ENCODE measurements around the gene CREBZF. TPM values are rescaled to one million over a fixed set of nuclear protein-coding genes. Genes with fewer than 3 reads are reported as not detected.
"Not testable (repeated sequence)": the region's sequence is repeated elsewhere in the genome, so short reads cannot be mapped to it uniquely, and the experiment has no call there.

The CREBZF gene
- total RNA-seq, 1 experiment from 2014 or later: 109 TPM

DNA sequence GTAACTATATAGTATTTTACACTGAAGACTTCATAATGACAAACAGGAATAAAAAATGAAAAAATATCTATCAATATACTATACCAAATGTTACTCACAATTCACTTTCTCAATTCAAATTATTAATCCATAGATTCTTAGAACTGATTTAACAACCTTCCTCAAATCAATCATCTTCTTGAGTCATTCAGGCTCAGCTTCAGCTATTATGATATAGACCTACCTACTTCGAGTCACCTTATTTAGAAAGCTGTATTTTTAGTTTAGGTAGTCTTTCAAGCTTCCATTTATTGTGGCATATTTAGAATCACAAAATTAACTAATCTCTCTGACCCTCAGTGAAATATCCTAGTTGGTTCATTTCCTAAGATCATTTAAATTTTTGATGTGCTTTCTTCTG lies 8.2 kb downstream of the CREBZF start:
- H3K27ac ChIP-seq: no peak overlapping the region
- no peak for DNase-seq
- H3K36me3 ChIP-seq: peaks cover 85% of the 10 kb centered on the region
- no peaks in the 10 kb centered on the region for H3K9me3 ChIP-seq (replicated peaks)
- H3K4me1 ChIP-seq: peaks cover 22% of the 10 kb centered on the region
- H3K27me3 ChIP-seq: no peaks in the 10 kb centered on the region
- H3K4me3 ChIP-seq: no peak overlapping the region

DNA sequence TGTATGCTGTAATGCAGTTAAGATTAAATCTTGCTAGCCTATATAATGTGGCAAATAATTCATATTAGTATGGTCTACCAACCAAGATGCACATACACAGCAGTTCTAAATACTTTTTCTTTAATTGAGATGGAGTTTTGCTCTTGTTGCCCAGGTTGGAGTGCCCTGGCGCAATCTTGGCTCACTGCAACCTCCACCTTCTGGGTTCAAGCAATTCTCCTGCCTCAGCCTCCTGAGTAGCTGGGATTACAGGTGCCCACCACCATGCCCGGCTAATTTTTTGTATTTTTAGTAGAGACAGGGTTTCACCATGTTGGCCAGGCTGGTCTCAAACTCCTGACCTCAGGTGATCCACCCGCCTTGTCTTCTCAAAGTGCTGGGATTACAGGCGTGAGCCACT lies 10.6 kb downstream of the CREBZF start:
- H3K9me3 ChIP-seq (replicated peaks); H3K4me1 ChIP-seq; H3K27ac ChIP-seq; H3K4me3 ChIP-seq; DNase-seq; H3K27me3 ChIP-seq: not testable (repeated sequence)
- peaks cover 67% of the 10 kb centered on the region for H3K36me3 ChIP-seq

DNA sequence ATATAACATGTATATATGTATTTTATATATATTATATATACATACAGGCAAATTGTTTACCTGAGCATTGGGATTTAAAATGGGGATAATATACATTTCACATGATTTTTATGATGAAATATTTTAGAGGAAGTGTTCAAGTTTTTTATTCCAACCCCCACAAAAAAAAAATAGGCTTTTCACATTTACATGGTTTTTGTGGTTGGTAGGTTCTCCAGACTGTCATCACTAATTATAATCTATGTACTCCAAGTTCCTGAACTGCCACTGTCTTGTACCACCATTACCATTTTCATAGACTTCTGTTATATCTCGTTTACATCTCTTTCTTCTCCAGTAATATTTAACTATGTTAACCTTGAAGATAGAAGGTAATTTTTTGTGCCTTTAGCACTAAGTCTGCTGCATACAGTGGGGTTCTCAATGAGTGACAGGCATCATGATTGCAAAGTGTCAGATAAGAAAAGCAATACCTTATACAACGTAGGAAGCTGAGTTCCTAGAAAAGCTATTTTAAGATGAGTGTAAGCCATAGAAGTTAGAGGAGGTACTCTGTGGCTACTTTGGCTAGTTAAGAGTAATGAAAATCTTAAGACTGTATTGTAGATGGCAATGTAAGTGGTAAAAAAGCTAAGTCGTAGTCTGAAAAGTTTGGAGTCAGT lies 12.0 kb downstream of the CREBZF start:
- Histone ChIP-seq H3K36me3 (peaks cover 53% of the 10 kb centered on the region), H3K4me3 (no peak overlapping the region), H3K9me3 (replicated peaks) (no peaks in the 10 kb centered on the region)

DNA sequence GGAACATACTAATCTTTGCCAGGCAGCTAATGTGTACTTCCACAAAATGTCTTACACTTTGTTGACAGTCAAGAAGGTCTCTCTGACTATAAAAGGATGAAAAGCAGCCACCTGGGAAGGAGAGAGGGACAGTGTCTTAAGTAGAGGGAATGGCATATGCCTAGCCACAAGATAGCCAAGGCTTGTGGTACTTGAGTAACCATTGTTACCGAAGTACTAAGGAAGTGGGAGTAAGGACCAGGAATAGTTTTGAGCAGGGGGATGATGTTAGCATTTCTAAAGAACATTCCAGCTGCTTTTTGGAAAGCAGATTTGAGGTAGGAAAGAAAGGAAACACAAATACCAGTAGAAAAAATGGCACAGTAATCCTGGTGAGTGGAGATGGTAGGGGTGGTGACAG lies 13.8 kb downstream of the CREBZF start:
- Histone ChIP-seq H3K27ac (no peak overlapping the region), H3K4me3 (no peak overlapping the region), H3K9me3 (replicated peaks) (no peaks in the 10 kb centered on the region), H3K36me3 (peaks cover 35% of the 10 kb centered on the region), H3K27me3 (no peaks in the 10 kb centered on the region), H3K4me1 (no peaks in the 10 kb centered on the region; the same call in none of the 2 replicates)
- DNase-seq: no peak

More for the DNA sequence above, 12.0 kb downstream of the CREBZF start:
- H3K27me3 ChIP-seq: no peaks in the 10 kb centered on the region
- no peak overlapping the region for H3K27ac ChIP-seq
- no peak for DNase-seq
- no peaks in the 10 kb centered on the region; the same call in 1 of the 2 replicates for H3K4me1 ChIP-seq

DNA sequence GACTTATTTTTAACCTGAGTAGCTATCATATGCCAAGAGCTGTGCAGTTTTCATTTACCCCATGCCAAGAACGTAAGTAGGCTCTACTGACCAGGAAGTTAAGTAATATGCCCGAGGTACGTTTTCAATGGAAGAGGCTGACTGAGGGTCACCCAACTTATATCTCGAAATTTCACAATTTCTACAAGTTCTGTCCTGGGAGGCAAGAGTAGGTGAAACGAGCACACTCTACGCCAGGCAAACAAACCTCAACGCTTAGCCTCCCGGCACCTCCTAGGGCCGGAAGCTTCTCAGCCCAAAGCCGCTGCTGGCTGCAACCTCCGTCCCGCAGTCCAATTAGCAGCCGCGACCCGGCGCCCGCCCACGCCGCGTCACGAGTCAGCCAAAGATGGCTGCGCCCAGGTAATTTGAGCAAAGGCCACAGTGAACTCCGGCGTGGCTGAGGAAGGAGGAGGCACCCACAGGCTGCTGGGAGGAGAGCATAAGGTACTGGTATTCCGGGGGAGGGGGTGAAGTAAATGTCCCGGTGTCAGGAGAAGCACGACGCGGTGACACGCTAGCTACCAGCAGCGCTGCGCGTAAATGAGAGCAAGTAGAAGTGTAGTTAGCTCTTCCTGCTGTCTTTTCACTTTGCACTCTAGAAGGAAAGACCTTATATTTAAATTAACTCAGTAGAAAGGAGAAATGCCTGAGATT lies 17.2 kb downstream of the CREBZF start, which contains the start of gene TMEM126A:
TMEM126A (plus strand) TSS at position 364 of the 696 bp plus-strand sequence. CDS start 2,289 bp downstream, outside the sequence.
- Histone ChIP-seq H3K4me1 (peaks cover 7% of the 10 kb centered on the region), H3K27me3 (no peaks in the 10 kb centered on the region), H3K4me3 (peak within 1 kb of the TSS; percentile 62), H3K36me3 (peaks cover 12% of the 10 kb centered on the region; the same call in 1 of the 2 replicates), H3K27ac (peak within 1 kb of the TSS; percentile 36), H3K9me3 (replicated peaks) (no peaks in the 10 kb centered on the region)
- DNase-seq: peak; percentile 93 to 96

DNA sequence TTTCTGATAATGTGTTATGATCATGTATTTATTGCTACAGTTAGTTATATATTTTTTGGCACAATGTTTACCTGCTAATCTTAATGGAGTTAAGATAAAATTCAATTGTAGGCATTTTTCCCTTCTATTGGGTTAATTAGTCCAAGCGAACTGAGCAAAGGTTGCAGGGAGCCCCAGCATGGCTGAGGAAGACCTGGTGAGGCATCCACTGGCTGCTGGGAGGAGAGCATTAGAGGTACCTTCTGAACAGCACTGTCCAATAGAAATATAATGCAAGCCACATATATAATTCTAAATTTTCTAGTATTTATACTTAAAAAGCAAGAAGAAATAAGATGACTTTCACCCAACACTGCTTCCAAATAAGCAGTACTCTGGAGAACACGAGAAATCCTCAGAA lies 17.9 kb downstream of the CREBZF start:
- Histone ChIP-seq H3K27me3 (no peaks in the 10 kb centered on the region), H3K9me3 (replicated peaks) (no peaks in the 10 kb centered on the region), H3K27ac (no peak overlapping the region; the same call in 1 of the 2 replicates), H3K4me1 (peaks cover 8% of the 10 kb centered on the region), H3K4me3 (peak overlapping the region; percentile 62), H3K36me3 (peaks cover 8% of the 10 kb centered on the region; the same call in 1 of the 2 replicates)
- no peak for DNase-seq

DNA sequence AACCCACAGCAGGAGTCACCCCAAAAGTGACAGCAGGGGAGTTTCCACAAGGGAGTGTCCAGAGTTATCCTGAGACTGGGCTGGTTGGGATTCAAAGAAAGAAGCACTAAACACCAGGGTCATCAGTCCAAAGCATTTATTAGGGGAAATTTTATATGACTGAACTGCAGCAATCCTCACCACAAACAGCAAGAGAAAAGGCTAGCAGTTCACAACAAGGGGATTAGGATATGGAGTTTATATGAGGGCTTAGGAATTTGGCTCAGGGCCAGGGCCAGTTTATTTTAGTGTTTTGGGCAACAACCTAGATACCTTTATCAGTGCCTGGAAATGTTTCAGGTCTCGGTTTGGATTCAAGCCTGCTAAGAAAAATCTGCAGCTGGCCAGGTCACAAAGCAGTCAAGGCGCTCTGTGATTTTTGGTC lies 21.7 kb downstream of the CREBZF start:
- DNase-seq: peak; percentile 63 to 80
- peak overlapping the region; percentile 26 for H3K4me3 ChIP-seq
- no peaks in the 10 kb centered on the region for H3K27me3 ChIP-seq
- peaks cover 2% of the 10 kb centered on the region; the same call in 1 of the 2 replicates for H3K36me3 ChIP-seq
- H3K9me3 ChIP-seq (replicated peaks): no peaks in the 10 kb centered on the region
- peaks cover 8% of the 10 kb centered on the region for H3K4me1 ChIP-seq
- no peak overlapping the region; the same call in 1 of the 2 replicates for H3K27ac ChIP-seq

DNA sequence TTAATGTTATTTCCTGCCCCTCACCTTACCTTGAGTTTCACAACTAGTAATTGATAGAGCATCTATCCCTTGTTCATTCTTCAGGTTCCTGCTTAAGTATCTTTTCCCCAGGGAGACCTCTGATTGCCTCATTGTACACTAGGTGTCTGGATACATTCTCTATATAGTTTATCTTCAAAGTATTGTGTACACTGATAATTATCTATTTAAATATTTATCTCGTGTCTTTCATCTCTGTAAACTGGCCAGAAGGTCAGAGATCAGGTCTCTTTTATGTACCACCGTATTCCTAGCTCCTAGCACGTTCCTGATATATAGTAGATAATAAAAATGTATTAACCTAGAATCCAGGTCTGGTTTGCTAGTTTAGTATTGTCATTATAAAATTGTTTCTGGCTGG lies 30.2 kb downstream of the CREBZF start:
- H3K36me3 ChIP-seq: peaks cover 32% of the 10 kb centered on the region
- DNase-seq: no peak
- no peak overlapping the region for H3K4me3 ChIP-seq
- H3K4me1 ChIP-seq: peaks cover 2% of the 10 kb centered on the region; the same call in 1 of the 2 replicates
- no peaks in the 10 kb centered on the region for H3K27me3 ChIP-seq
- no peak overlapping the region for H3K27ac ChIP-seq
- H3K9me3 ChIP-seq (replicated peaks): no peaks in the 10 kb centered on the region

DNA sequence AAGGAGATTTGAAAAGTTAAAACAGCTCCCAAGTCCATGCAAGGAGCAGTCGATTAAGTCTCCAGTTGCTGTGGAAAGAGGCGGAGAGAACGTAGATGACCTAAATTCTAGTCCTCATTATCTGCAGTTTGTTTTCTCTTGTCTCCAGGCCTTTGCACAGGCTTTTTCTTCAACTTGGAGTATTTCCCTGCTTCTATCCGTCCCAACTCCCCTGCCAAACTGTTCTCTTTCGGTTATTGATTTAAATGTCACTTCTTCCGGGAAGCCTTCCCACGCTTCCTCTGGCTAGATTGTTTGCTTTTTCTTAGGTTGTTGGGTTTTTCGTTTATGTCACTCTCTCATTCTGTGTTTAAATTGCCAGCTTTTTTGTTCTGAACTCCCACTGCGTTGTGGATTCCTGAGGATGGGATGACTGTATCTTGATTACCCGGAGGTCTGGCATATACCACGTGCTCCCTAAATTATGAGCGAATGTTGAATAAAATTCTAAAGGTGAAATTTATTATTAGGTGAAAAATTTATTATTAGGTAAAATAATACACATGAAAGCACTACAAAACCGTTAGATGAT lies 36.1 kb downstream of the CREBZF start:
- Histone ChIP-seq H3K9me3 (replicated peaks) (no peaks in the 10 kb centered on the region), H3K36me3 (peaks cover 9% of the 10 kb centered on the region; the same call in 1 of the 2 replicates), H3K27ac (peak overlapping the region; percentile 49), H3K27me3 (no peaks in the 10 kb centered on the region), H3K4me3 (peak overlapping the region; percentile 80), H3K4me1 (peaks cover 10% of the 10 kb centered on the region)
- no peak for DNase-seq

DNA sequence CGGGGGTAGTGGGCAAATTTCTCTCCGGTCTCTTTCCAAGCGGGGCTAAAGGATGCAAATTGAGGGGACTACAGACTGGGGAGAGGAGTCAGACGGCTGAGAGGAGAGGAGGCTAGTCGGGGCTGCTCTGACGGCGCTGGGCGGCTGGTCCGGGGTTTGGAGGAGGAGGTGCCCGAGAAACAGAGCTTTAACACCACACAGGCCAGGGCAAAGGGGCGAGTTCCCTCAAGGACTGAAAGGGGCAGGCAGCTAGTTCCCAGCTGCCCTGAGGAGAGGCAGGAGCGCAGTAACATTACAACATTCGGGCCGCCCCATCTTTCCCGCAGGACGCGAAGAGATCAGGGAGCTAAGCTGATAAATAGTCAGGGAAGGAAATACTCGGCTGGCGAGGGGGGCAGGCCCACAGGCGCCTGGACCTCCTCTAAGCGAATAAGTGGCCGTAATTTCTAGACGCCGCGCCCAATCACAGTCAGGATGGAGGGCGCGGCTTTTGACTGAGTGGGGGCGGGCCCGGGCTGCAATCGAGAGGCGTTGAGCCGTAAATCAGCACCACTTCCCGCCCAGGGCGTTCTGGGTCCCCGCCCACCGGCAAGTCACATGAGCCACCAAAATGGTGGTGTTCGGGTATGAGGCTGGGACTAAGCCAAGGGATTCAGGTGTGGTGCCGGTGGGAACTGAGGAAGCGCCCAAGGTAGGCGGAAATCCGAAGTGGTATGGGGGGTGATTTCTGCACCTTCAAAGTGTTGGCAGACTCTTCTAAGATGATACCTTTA lies 36.7 kb downstream of the CREBZF start, which contains the start of gene TMEM126B:
TMEM126B (plus strand) TSS at position 596 of the 773 bp plus-strand sequence; CDS start at position 611, 15 bp downstream.
- Histone ChIP-seq H3K4me3 (peak within 1 kb of the TSS; percentile 80), H3K36me3 (0 out of 2 replicates have a peak, but pooled peaks cover 9% of the 10 kb centered on the region), H3K4me1 (peaks cover 8% of the 10 kb centered on the region), H3K27me3 (no peaks in the 10 kb centered on the region), H3K27ac (peak within 1 kb of the TSS; percentile 49), H3K9me3 (replicated peaks) (no peaks in the 10 kb centered on the region)
- peak; percentile 99 for DNase-seq

DNA sequence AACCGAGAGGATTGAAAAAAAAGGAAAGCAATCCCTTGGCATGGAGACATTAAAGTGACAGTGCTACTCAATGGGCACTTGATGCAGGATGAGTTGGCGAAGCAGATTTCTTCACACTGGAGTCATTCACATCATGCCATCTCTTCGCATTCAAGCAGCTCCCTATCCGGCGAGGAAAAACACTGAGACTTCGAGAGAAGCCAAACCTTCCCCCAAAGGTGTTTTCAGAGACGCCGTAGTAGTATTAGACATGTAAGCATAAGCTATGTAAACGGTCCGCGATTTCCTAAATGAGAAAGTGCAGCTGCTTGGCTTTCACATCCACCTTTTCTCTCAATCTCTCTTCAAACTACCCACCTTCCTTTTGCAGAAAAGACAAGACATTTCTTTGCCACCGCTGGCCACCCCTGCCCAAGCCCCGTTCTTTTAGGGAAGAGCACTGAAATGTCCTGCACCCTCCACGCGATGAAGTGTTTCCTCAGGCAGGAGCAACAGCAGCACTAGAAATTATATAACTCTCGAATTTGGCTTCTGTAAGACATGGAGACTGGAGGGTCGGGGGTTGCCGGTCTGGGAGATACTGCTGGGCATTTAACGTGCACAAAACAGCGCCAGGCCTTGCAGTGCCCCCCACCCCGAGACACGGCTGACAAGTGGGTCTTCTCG lies 37.5 kb downstream of the CREBZF start, which contains the start of gene DLG2:
DLG2 (minus strand) TSS at position 13 of the 666 bp plus-strand sequence.
- 0 out of 2 replicates have a peak, but pooled peaks cover 9% of the 10 kb centered on the region for H3K36me3 ChIP-seq
- peaks cover 8% of the 10 kb centered on the region for H3K4me1 ChIP-seq
- peak within 1 kb of the TSS; percentile 29; the same call in 1 of the 2 replicates for H3K27ac ChIP-seq
- no peaks in the 10 kb centered on the region for H3K9me3 ChIP-seq (replicated peaks)
- peak in 1 of 2 experiments; percentile 63 for DNase-seq
- no peaks in the 10 kb centered on the region for H3K27me3 ChIP-seq
- peak within 1 kb of the TSS; percentile 80 for H3K4me3 ChIP-seq

DNA sequence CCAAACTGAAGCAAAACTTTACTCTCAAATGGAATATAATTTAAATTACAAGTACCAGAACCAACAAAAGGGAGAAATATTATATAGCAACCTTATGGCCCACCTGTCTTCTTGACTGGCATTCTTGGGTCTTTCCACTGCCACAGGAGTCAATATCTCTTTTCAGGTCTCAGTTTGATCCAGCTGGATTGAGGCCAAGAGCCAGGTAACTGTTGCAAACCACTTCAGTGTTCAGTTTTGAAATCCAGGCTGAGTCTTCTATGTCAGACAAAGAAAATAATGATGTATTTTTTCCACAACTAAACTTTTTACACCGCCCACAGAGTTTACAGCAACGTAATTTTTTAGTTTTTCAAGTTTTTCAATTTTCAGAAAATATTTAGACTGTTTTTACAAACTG lies 38.4 kb downstream of the CREBZF start:
- Histone ChIP-seq H3K36me3 (0 out of 2 replicates have a peak, but pooled peaks cover 6% of the 10 kb centered on the region), H3K9me3 (replicated peaks) (no peaks in the 10 kb centered on the region), H3K27me3 (no peaks in the 10 kb centered on the region), H3K4me1 (peaks cover 8% of the 10 kb centered on the region), H3K4me3 (peak overlapping the region; percentile 80), H3K27ac (no peak overlapping the region)
- no peak for DNase-seq

DNA sequence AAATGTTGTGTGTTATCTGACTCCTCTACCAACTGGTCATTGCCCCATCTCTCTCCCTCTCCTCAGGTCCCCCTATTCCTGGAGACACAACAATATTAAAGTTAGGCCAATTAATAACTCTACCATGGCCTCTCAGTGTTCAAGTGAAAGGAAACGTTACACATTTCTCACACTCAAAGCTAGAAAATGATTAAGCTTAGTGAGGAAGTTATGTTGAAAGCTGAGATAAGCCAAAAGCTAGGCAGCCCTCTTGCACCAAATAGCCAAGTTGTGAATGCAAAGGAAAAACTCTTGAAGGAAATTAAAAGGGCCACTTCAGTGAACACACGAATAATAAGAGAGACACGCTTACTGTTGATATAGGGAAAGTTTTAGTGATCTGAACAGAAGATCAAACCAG lies 44.7 kb downstream of the CREBZF start:
- Histone ChIP-seq H3K9me3 (replicated peaks) (no peaks in the 10 kb centered on the region), H3K4me3 (no peak overlapping the region), H3K27me3 (no peaks in the 10 kb centered on the region), H3K36me3 (no peaks in the 10 kb centered on the region), H3K27ac (no peak overlapping the region), H3K4me1 (no peaks in the 10 kb centered on the region)
- no peak for DNase-seq

DNA sequence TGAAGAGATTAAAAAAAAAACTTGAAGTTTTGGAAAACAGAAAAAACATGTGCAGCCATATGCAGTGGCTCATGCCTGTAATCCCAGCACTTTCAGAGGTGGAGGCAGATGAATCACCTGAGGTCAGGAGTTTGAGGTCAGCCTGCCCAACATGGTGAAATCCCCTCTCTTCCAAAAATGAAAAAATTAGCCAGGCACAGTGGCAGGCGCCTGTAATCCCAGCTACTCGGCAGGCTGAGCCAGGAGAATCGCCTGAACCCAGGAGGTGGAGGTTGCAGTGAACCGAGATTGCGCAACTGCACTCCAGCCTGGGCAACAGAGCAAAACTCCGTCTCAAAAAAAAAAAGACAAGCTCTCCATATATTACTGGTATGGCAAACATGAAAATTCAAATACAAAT lies 45.4 kb downstream of the CREBZF start:
- H3K4me1 ChIP-seq: no peaks in the 10 kb centered on the region
- no peaks in the 10 kb centered on the region for H3K27me3 ChIP-seq
- DNase-seq: no peak
- H3K9me3 ChIP-seq (replicated peaks): no peaks in the 10 kb centered on the region
- H3K27ac ChIP-seq: no peak overlapping the region
- H3K36me3 ChIP-seq: no peaks in the 10 kb centered on the region
- no peak overlapping the region for H3K4me3 ChIP-seq

Measured in SJCRH30 (cell line).